ENCODE data around the gene GPS2. TPM values are rescaled to one million over a fixed set of nuclear protein-coding genes. Genes with fewer than 3 reads are reported as not detected.

GPS2 gene
- total and polyA plus RNA-seq, 10 of the 15 experiments (the other 5 are each of a cell fraction or from before 2014, with no cell fraction given), result 10.2 to 96.4 (median 42.5) TPM

DNA sequence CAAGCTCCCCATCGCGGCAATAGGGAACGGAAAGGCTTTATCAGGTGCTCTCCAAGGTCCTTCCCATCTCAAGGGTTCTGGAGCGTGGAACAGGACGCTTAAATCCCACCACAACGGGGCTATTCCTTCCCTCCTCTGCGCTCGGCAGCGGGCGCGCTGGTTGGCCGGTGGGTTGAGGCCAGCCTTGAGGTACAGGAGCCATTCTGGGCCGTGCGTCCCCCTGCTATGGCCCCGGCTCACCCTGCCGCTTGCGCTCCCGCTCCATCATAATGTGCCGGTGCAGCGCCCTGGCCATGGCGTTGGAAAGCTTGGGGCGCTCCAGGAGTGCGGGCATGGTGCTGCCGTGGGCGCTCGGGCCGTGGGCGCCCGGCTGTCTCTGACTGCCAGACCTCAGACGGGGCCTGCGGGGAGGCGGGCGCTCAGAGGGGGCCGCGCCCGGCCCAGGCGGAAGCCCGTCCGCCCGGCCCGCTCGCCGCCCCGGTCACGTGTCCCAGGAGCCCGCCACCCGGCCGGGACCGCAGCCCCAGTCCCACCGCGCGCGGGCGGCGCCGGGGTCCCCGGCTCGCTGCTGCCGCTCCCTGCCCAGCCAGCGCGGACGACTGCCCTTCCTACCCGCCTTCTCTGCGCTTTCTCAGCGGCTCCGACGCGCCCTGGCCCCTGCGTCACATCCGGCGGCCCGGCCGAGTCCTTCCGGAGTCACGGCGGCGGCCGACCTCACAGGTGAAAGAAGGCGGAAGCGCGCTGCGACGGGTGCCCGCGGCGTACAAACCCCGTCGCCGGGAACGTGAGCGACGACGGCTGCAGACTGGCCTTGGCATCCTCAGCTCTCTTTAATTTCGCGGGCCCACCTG, at the start of gene GPS2 (continued):
- no peak for TF ChIP-seq EP300 (IDR thresholded peaks at IDR 0.05; ENCODE audit: borderline replicate concordance in 1 of 2, control insufficient read depth in 1 of 2, low read depth in 2 of 2, low read length in 2 of 2)
- TF ChIP-seq CEBPZ (IDR thresholded peaks at IDR 0.05; ENCODE audit: low read depth, low read length), result no peak
- no peak for TF ChIP-seq FOXM1 (IDR thresholded peaks at IDR 0.05; ENCODE audit: low read depth, low read length)
- TF ChIP-seq IKZF2 (IDR thresholded peaks at IDR 0.05), result no peak
- no peak for TF ChIP-seq KDM1A (IDR thresholded peaks at IDR 0.05; ENCODE audit: borderline replicate concordance)
- TF ChIP-seq, protein P1, sequence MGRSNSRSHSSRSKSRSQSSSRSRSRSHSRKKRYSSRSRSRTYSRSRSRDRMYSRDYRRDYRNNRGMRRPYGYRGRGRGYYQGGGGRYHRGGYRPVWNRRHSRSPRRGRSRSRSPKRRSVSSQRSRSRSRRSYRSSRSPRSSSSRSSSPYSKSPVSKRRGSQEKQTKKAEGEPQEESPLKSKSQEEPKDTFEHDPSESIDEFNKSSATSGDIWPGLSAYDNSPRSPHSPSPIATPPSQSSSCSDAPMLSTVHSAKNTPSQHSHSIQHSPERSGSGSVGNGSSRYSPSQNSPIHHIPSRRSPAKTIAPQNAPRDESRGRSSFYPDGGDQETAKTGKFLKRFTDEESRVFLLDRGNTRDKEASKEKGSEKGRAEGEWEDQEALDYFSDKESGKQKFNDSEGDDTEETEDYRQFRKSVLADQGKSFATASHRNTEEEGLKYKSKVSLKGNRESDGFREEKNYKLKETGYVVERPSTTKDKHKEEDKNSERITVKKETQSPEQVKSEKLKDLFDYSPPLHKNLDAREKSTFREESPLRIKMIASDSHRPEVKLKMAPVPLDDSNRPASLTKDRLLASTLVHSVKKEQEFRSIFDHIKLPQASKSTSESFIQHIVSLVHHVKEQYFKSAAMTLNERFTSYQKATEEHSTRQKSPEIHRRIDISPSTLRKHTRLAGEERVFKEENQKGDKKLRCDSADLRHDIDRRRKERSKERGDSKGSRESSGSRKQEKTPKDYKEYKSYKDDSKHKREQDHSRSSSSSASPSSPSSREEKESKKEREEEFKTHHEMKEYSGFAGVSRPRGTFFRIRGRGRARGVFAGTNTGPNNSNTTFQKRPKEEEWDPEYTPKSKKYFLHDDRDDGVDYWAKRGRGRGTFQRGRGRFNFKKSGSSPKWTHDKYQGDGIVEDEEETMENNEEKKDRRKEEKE (IDR thresholded peaks at IDR 0.05), result no peak
- TF ChIP-seq NR2C2 (IDR thresholded peaks at IDR 0.05; ENCODE audit: borderline replicate concordance, control insufficient read depth, insufficient read length, low read depth), result peak; percentile 77
- no peak for TF ChIP-seq ZBED1 (IDR thresholded peaks at IDR 0.05; ENCODE audit: borderline replicate concordance)
- TF ChIP-seq GATAD2B (conservative IDR thresholded peaks at IDR 0.05; ENCODE audit: low read depth), result peak; percentile 94
- no peak for TF ChIP-seq RELA (IDR thresholded peaks at IDR 0.05; ENCODE audit: borderline replicate concordance, partially characterized antibody)
- TF ChIP-seq ETV6 (conservative IDR thresholded peaks at IDR 0.05 in 1 of 2, IDR thresholded peaks at IDR 0.05 in 1 of 2; ENCODE audit: borderline replicate concordance in 1 of 2, low read depth in 1 of 2), result no peak
- no peak for TF ChIP-seq RFX5 (IDR thresholded peaks at IDR 0.05; ENCODE audit: low read depth, low read length)
- peak; percentile 65; the same call in 1 of the 2 replicates for TF ChIP-seq TBL1XR1 (IDR thresholded peaks at IDR 0.05; ENCODE audit: low read depth, low read length)
- TF ChIP-seq RB1 (IDR thresholded peaks at IDR 0.05; ENCODE audit: borderline replicate concordance), result peak; percentile 83; the same call in 1 of the 2 replicates
- no peak for TF ChIP-seq YBX1 (IDR thresholded peaks at IDR 0.05)
- peak; percentile 82 for TF ChIP-seq MXI1 (IDR thresholded peaks at IDR 0.05; ENCODE audit: low read depth, low read length)
- no peak for TF ChIP-seq SREBF2 (IDR thresholded peaks at IDR 0.05; ENCODE audit: low read length)
- no peak for TF ChIP-seq HDAC2 (IDR thresholded peaks at IDR 0.05)
- TF ChIP-seq RELB (IDR thresholded peaks at IDR 0.05; ENCODE audit: low read depth), result 0 out of 2 replicates have a peak, but pooled peaks have one; percentile 48
- TF ChIP-seq BCL3 (IDR thresholded peaks at IDR 0.05; ENCODE audit: borderline replicate concordance, insufficient read depth, low read depth, low read length, poor library complexity, severe bottlenecking), result peak; percentile 62

Measured in GM12878 (cell line).